PC-9 (cell line): ENCODE measurements around the gene TMEM203.

Source experiments
- CTCF ChIP-seq: fragments of 200-600 bp; sonication (generic); conservative IDR thresholded peaks from 2 replicates; pipeline ENCODE4 v1.6.1; 2017; ENCODE audit warnings: mixed run types, antibody characterized with exemption, mild to moderate bottlenecking, moderate library complexity
- EZH2 ChIP-seq: fragments of 200-600 bp; sonication (generic); IDR thresholded peaks from 2 replicates; pipeline ENCODE4 v1.8.0; 2017; ENCODE audit warnings: antibody characterized with exemption, low read depth

- TF ChIP-seq CTCF (no peak), EZH2 (no peak)
Observed at GRCh38 chr9:137163365-137163715, 42.1 kb downstream of the TMEM203 start.
